ENCODE measurements around the gene NHP2. TPM values are rescaled to one million over a fixed set of nuclear protein-coding genes. Genes with fewer than 3 reads are reported as not detected.

Gene NHP2
- total RNA-seq = 100 to 1,000 TPM; 270 to 284 TPM

GRCh38 chr5:178153530-178154340 is at the start of gene NHP2:
TSS of gene NHP2 (minus strand) at chr5:178153885. CDS start at chr5:178153817, 68 bp downstream.
- peaks cover 7% of the 10 kb centered on the region for H3K4me1 ChIP-seq (replicated peaks)
- TF ChIP-seq, protein P1, sequence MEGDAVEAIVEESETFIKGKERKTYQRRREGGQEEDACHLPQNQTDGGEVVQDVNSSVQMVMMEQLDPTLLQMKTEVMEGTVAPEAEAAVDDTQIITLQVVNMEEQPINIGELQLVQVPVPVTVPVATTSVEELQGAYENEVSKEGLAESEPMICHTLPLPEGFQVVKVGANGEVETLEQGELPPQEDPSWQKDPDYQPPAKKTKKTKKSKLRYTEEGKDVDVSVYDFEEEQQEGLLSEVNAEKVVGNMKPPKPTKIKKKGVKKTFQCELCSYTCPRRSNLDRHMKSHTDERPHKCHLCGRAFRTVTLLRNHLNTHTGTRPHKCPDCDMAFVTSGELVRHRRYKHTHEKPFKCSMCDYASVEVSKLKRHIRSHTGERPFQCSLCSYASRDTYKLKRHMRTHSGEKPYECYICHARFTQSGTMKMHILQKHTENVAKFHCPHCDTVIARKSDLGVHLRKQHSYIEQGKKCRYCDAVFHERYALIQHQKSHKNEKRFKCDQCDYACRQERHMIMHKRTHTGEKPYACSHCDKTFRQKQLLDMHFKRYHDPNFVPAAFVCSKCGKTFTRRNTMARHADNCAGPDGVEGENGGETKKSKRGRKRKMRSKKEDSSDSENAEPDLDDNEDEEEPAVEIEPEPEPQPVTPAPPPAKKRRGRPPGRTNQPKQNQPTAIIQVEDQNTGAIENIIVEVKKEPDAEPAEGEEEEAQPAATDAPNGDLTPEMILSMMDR (IDR thresholded peaks at IDR 0.05) = peak in 1 of 4 experiments; percentile 10
- peak; percentile 35 for TF ChIP-seq POLR2A (IDR thresholded peaks at IDR 0.05)
- peak; percentile 100 for TF ChIP-seq POLR2AphosphoS5 (IDR thresholded peaks at IDR 0.05)
- WGBS = 2% methylated on average over 60 of the region's 68 CpGs
- H3K4me3 ChIP-seq = peak within 1 kb of the TSS; percentile 55 to 61
- DNase-seq (ENCODE audit: low spot score) = peak; percentile 97
- no peaks in the 10 kb centered on the region for H3K9me3 ChIP-seq
- H3K36me3 ChIP-seq = peaks cover 0 to 4% of the 10 kb centered on the region in 2 donors
- no peaks in the 10 kb centered on the region for H3K27me3 ChIP-seq (replicated peaks; ENCODE audit: insufficient read depth)
- peak within 1 kb of the TSS; percentile 41 to 47 for H3K27ac ChIP-seq
- intact Hi-C loops (cut with DNase I) = loop anchor here (10.0 kb wide), 1 partner anchor 549 kb away; the partner anchor contains the start of gene B4GALT7

GRCh38 chr5:178202541-178202940 is 48.9 kb upstream of the NHP2 start:
- Histone ChIP-seq H3K27me3 (replicated peaks; ENCODE audit: insufficient read depth) (no peaks in the 10 kb centered on the region), H3K4me3 (no peak overlapping the region), H3K27ac (no peak overlapping the region), H3K36me3 (no peaks in the 10 kb centered on the region), H3K4me1 (replicated peaks) (peaks cover 13% of the 10 kb centered on the region), H3K9me3 (no peaks in the 10 kb centered on the region)
- no peak for DNase-seq (ENCODE audit: low spot score)
- WGBS = 93% methylated on average over 10 of the region's 10 CpGs
- intact Hi-C loops (cut with DNase I) = no loop called here
- no peak for TF ChIP-seq POLR2AphosphoS5 (IDR thresholded peaks at IDR 0.05)
- TF ChIP-seq POLR2A (IDR thresholded peaks at IDR 0.05) = no peak
- TF ChIP-seq, protein P1 (IDR thresholded peaks at IDR 0.05) = no peak

- Histone ChIP-seq H3K27me3 (replicated peaks; ENCODE audit: insufficient read depth) (no peaks in the 10 kb centered on the region), H3K36me3 (no peaks in the 10 kb centered on the region), H3K9me3 (no peaks in the 10 kb centered on the region), H3K4me3 (no peak overlapping the region), H3K4me1 (replicated peaks) (peaks cover 11% of the 10 kb centered on the region), H3K27ac (no peak overlapping the region)
- TF ChIP-seq POLR2A (IDR thresholded peaks at IDR 0.05) (no peak), POLR2AphosphoS5 (IDR thresholded peaks at IDR 0.05) (no peak)
- TF ChIP-seq, protein P1 (IDR thresholded peaks at IDR 0.05) = no peak
- 51% methylated on average over 2 of the region's 2 CpGs for WGBS
- DNase-seq (ENCODE audit: low spot score) = no peak
- intact Hi-C loops (cut with DNase I) = no loop called here
Measured at GRCh38 chr5:178201927-178202235, 48.2 kb upstream of the NHP2 start.

DNA sequence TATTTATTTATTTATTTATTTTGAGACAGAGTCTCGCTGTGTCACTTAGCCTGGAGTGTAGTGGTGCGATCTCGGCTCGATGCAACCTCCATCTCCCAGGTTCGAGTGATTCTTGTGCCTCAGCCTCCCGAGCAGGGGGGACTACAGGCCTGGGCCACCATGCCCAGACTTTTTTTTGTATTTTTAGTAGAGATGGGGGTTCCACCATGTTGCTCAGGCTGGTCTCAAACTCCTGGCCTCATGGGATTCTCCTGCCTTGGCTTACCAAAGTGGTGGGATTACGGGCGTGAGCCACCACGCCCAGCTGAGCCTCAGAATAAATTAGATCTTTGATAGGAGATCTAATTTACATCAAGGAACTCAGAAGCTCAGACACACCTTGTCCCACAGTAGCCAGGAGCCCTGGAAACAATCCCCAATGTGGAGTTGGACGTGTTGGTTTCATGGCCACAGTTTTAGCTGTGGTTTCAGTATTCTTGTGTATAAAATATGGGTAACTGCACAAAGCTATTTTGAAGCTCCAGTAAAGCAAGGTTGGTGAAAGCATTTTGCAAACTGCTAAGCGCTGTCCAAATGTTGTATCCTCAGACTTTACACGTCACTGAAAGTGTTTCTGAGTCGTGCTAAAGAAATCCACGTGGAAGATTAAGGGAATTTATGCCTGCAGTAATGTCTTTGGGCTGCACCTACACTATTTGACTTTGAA is 47.7 kb upstream of the NHP2 start:
- intact Hi-C loops (cut with DNase I) = no loop called here
- DNase-seq (ENCODE audit: low spot score) = no peak
- no peaks in the 10 kb centered on the region for H3K9me3 ChIP-seq
- H3K4me3 ChIP-seq = no peak overlapping the region
- no peak overlapping the region for H3K27ac ChIP-seq
- H3K4me1 ChIP-seq (replicated peaks) = peaks cover 6% of the 10 kb centered on the region
- TF ChIP-seq POLR2A (IDR thresholded peaks at IDR 0.05) (no peak), POLR2AphosphoS5 (IDR thresholded peaks at IDR 0.05) (no peak)
- TF ChIP-seq, protein P1 (IDR thresholded peaks at IDR 0.05) = no peak
- no peaks in the 10 kb centered on the region for H3K27me3 ChIP-seq (replicated peaks; ENCODE audit: insufficient read depth)
- H3K36me3 ChIP-seq = no peaks in the 10 kb centered on the region
- WGBS = 86% methylated on average over 14 of the region's 14 CpGs
